NCI-H2081 (cell line): ENCODE measurements around the gene TMC3.
"Not testable (repeated sequence)": the region's sequence is repeated elsewhere in the genome, so short reads cannot be mapped to it uniquely, and the experiment has no call there.

Experiments used
- DNase-seq, 2 experiments: peaks; one replicate each; lab custom pipeline; 2025; lab: John Stamatoyannopoulos, UW

TMC3 gene

GRCh38 chr15:81346611-81347010 lies 27.4 kb downstream of the TMC3 start:
- DNase-seq: no peak

GRCh38 chr15:81343371-81343770 lies 30.6 kb downstream of the TMC3 start:
- no peak for DNase-seq

- DNase-seq: no peak
Observed at GRCh38 chr15:81341351-81341750, 32.7 kb downstream of the TMC3 start.

GRCh38 chr15:81339851-81340250 lies 34.2 kb downstream of the TMC3 start:
- DNase-seq: no peak

GRCh38 chr15:81339321-81339720 lies 34.7 kb downstream of the TMC3 start:
- DNase-seq: no peak

- no peak for DNase-seq
Observed at GRCh38 chr15:81338170-81339007, 35.6 kb downstream of the TMC3 start.

GRCh38 chr15:81337713-81338157 lies 36.3 kb downstream of the TMC3 start:
- DNase-seq: no peak

- no peak for DNase-seq
Observed at GRCh38 chr15:81337241-81337640, 36.8 kb downstream of the TMC3 start.

- DNase-seq: no peak
Observed at GRCh38 chr15:81336568-81336967, 37.4 kb downstream of the TMC3 start.

- no peak for DNase-seq
Observed at GRCh38 chr15:81335631-81336030, 38.4 kb downstream of the TMC3 start.

GRCh38 chr15:81334768-81335435 lies 39.1 kb downstream of the TMC3 start:
- peak in 1 of 2 experiments; percentile 16 for DNase-seq

- no peak for DNase-seq
Observed at GRCh38 chr15:81333363-81333762, 40.6 kb downstream of the TMC3 start.

- DNase-seq: no peak
Observed at GRCh38 chr15:81332326-81332725, 41.7 kb downstream of the TMC3 start.

- DNase-seq: no peak
Observed at GRCh38 chr15:81331600-81331999, 42.4 kb downstream of the TMC3 start.

GRCh38 chr15:81331141-81331540 lies 42.9 kb downstream of the TMC3 start:
- not testable (repeated sequence) for DNase-seq

- no peak for DNase-seq
Observed at GRCh38 chr15:81330366-81331090, 43.5 kb downstream of the TMC3 start.

GRCh38 chr15:81329446-81329845 lies 44.6 kb downstream of the TMC3 start:
- DNase-seq: no peak

GRCh38 chr15:81327516-81327915 lies 46.5 kb downstream of the TMC3 start:
- no peak for DNase-seq

- DNase-seq: no peak
Observed at GRCh38 chr15:81326466-81327212, 47.4 kb downstream of the TMC3 start.

- peak; percentile 96 to 97 for DNase-seq
Observed at GRCh38 chr15:81323944-81324881, 49.8 kb downstream of the TMC3 start, which contains the start of gene STARD5. Gene STARD5, minus strand, starts transcription at chr15:81324141. Its CDS starts 42 bp downstream, at chr15:81324099.

- no peak for DNase-seq
Observed at GRCh38 chr15:81323559-81323943, 50.5 kb downstream of the TMC3 start.
